Endothelial cell of umbilical vein (primary cell): Measurements from ENCODE around the gene RAP1GAP.
A peak's percentile ranks its signal among the peaks of the same experiment; 100 is the strongest.

ENCODE experiments used
- CTCF ChIP-seq, 2 donors: IDR thresholded peaks; 1 replicate in 1 of 2; 2 replicates in 1 of 2; pipeline ENCODE4 v1.5.1; 2011; ENCODE audit warnings: low read length in 2 of 2, mild to moderate bottlenecking in 2 of 2, moderate library complexity in 2 of 2, control low read depth in 1 of 2, inconsistent platforms in 1 of 2, low read depth in 1 of 2; ENCODE audit not compliant: insufficient read depth in 1 of 2; ENCODE audit errors: extremely low read depth in 1 of 2
- EZH2 ChIP-seq: IDR thresholded peaks from 2 replicates; pipeline ENCODE4 v1.6.1; 2012; ENCODE audit warnings: borderline replicate concordance, low read depth, mild to moderate bottlenecking, moderate library complexity, low read length, inconsistent platforms; ENCODE audit not compliant: severe bottlenecking
- FOS ChIP-seq: IDR thresholded peaks from 2 replicates; pipeline ENCODE4 v1.6.1; 2011; ENCODE audit warnings: mild to moderate bottlenecking, low read length, moderate library complexity, borderline replicate concordance; ENCODE audit not compliant: insufficient read depth
- MAX ChIP-seq: IDR thresholded peaks from 2 replicates; pipeline ENCODE4 v1.6.1; 2011; ENCODE audit not compliant: insufficient read depth, insufficient read length

GRCh38 chr1:21659099-21659923 lies 9.8 kb downstream of the RAP1GAP start:
- peak; percentile 87 to 92 for TF ChIP-seq CTCF (IDR thresholded peaks at IDR 0.05; ENCODE audit: extremely low read depth in 1 of 2, insufficient read depth in 1 of 2, low read depth in 1 of 2, low read length in 2 of 2)
- TF ChIP-seq EZH2 = no peak
- TF ChIP-seq FOS = no peak
- TF ChIP-seq MAX = no peak
